ENCODE results near the gene LRRC37B.
"Not testable (repeated sequence)": the region's sequence is repeated elsewhere in the genome, so short reads cannot be mapped to it uniquely, and the experiment has no call there.

The LRRC37B gene

DNA sequence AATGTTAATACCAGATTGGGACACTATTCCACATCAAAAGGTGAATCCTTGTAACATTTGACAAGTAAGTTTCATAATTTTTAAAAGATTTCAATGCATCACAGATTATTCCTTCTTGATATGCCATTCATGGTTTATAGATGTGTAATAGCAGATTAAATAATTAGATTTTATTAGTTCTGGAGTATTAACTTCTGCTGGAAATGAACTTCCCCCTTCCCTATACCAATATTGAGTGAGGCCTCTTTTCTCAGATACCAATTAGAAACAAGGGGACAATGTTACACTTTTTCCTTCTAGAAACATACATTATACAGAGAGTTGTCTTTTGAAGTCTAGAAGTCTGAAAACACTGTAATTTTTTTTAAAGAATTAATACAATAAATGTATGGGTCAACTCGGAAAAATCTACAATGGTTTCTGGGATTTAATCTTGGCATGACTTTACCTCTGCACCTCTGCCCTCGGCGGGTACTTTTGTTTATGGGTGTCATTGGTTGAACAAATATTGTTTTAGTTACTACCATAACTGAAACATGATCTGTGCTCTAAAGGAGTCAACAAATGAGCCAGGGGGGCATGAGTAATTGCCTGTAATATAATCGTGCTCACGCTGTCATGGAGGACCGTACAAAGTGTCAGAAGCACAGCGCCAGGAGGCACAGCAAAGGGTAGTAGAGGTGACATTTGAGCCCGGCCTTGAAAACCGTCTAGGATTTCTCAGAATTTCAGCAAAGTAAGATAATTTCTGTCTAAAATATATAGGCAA, 8.2 kb downstream of the LRRC37B start:
- no peaks in the 10 kb centered on the region for H3K4me1 ChIP-seq (ENCODE audit: control insufficient read depth, insufficient read depth, low read length)
- H3K36me3 ChIP-seq (ENCODE audit: control insufficient read depth, insufficient read depth, low read length) = no peaks in the 10 kb centered on the region
- H3K9me3 ChIP-seq (ENCODE audit: control insufficient read depth, insufficient read depth, low read length) = no peaks in the 10 kb centered on the region
- no peaks in the 10 kb centered on the region for H3K27me3 ChIP-seq (ENCODE audit: control insufficient read depth, insufficient read depth, low read length)
- H3K4me3 ChIP-seq (ENCODE audit: low read depth, low read length) = no peak overlapping the region
- H3K9ac ChIP-seq (ENCODE audit: low read depth, low read length) = no peak overlapping the region

DNA sequence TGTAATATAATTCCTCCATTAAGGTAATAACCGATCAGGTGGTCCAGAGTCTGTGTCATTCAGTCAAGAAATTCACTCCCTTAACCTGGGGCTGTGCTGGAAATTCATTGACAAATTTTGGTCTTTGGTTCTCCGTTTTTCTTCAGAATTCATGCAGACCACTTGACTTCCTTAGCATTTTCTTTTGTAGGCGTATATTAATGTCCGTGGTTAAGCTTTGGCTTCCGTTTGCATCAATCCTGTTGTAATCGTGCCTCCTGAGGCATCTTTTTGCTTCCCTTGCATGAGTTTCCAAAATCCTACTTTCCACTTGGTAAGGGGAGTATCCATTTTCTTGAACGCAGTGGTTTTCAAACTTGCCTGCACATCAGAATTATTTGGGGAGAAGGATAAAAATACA, 9.0 kb downstream of the LRRC37B start:
- Histone ChIP-seq H3K4me1 (ENCODE audit: control insufficient read depth, insufficient read depth, low read length) (no peaks in the 10 kb centered on the region), H3K9ac (ENCODE audit: low read depth, low read length) (no peak overlapping the region), H3K27me3 (ENCODE audit: control insufficient read depth, insufficient read depth, low read length) (no peaks in the 10 kb centered on the region), H3K9me3 (ENCODE audit: control insufficient read depth, insufficient read depth, low read length) (no peaks in the 10 kb centered on the region), H3K4me3 (ENCODE audit: low read depth, low read length) (no peak overlapping the region), H3K36me3 (ENCODE audit: control insufficient read depth, insufficient read depth, low read length) (no peaks in the 10 kb centered on the region)

DNA sequence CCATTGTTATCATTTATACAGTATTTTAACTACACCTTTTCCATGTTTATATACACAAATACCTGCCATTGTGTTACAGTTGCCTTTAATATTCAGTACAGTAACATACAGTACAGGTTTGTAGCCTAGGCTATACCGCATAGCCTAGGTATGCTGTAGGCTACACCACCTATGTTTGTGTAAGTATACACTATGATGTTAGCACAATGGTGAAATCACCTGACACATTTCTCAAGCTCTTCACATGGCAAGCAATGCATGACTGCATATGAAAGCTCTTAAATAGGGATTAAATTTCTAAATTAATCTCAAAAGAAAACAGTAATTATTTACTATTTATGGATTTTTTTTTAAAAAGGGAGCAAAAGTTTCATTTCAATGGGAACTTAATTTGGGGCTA, 12.0 kb downstream of the LRRC37B start:
- Histone ChIP-seq H3K4me3 (ENCODE audit: low read depth, low read length) (no peak overlapping the region), H3K4me1 (ENCODE audit: control insufficient read depth, insufficient read depth, low read length) (no peaks in the 10 kb centered on the region), H3K36me3 (ENCODE audit: control insufficient read depth, insufficient read depth, low read length) (peaks cover 4% of the 10 kb centered on the region), H3K27me3 (ENCODE audit: control insufficient read depth, insufficient read depth, low read length) (no peaks in the 10 kb centered on the region), H3K9me3 (ENCODE audit: control insufficient read depth, insufficient read depth, low read length) (no peaks in the 10 kb centered on the region), H3K9ac (ENCODE audit: low read depth, low read length) (no peak overlapping the region)

DNA sequence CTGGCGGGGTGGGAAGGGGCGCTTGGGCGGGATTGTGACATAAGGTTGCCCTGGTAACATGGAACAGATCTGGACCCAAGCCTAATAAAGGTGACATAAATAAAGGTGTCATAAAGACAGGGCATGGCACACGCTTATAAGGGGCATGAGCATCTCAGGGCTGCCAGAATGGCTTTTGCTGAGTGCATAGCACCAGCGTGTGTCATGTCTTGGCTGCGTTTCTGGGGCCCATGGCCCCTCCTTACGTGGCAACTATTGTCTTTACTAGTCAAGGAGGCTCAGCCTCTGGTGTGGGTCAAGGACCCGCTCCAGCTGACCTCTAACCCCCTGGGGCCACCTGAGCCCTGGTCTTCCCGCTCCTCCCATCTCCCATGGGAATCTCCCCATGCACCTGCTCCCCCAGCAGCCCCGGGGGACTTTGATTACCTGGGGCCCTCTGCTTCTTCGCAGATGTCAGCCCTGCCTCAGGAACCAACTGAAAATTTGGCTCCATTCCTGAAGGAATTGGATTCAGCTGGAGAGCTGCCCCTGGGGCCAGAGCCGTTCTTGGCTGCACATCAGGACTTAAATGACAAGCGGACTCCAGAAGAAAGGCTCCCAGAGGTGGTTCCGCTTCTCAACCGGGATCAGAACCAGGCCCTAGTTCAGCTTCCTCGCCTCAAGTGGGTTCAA, 13.9 kb downstream of the LRRC37B start:
- Histone ChIP-seq H3K36me3 (ENCODE audit: control insufficient read depth, insufficient read depth, low read length) (peaks cover 4% of the 10 kb centered on the region), H3K4me1 (ENCODE audit: control insufficient read depth, insufficient read depth, low read length) (no peaks in the 10 kb centered on the region), H3K9ac (ENCODE audit: low read depth, low read length) (no peak overlapping the region), H3K9me3 (ENCODE audit: control insufficient read depth, insufficient read depth, low read length) (no peaks in the 10 kb centered on the region), H3K4me3 (ENCODE audit: low read depth, low read length) (no peak overlapping the region), H3K27me3 (ENCODE audit: control insufficient read depth, insufficient read depth, low read length) (no peaks in the 10 kb centered on the region)

DNA sequence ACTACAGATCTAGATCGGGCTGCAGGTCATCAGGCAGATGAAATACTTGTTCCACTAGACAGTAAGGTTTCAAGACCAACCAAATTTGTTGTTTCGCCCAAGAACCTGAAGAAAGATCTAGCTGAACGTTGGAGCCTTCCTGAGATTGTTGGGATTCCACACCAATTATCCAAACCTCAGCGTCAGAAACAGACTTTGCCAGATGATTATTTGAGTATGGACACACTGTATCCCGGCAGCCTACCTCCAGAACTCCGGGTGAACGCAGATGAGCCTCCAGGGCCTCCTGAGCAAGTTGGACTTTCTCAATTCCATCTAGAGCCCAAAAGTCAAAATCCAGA, 14.4 kb downstream of the LRRC37B start:
- Histone ChIP-seq H3K9ac (ENCODE audit: low read depth, low read length) (no peak overlapping the region), H3K4me3 (ENCODE audit: low read depth, low read length) (no peak overlapping the region), H3K27me3 (ENCODE audit: control insufficient read depth, insufficient read depth, low read length) (no peaks in the 10 kb centered on the region), H3K9me3 (ENCODE audit: control insufficient read depth, insufficient read depth, low read length) (no peaks in the 10 kb centered on the region), H3K36me3 (ENCODE audit: control insufficient read depth, insufficient read depth, low read length) (peaks cover 4% of the 10 kb centered on the region), H3K4me1 (ENCODE audit: control insufficient read depth, insufficient read depth, low read length) (no peaks in the 10 kb centered on the region)

DNA sequence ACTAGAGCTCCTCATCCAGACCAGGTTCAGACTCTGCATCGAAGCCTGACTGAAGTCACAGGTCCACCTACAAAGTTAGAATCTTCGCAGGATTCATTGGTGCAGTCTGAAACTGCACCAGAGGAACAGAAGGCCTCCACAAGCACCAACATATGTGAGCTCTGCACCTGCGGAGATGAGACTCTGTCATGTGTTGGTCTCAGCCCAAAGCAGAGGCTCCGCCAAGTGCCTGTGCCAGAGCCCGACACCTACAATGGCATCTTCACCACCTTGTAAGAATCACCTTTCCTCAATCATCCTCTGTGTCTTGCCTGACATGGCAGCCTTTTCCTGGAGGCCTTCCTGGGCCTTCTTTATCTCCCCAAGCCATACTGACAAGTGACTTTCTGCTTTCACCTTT, 15.4 kb downstream of the LRRC37B start:
- H3K4me3 ChIP-seq (ENCODE audit: low read depth, low read length); H3K9ac ChIP-seq (ENCODE audit: low read depth, low read length); H3K27me3 ChIP-seq (ENCODE audit: control insufficient read depth, insufficient read depth, low read length); H3K9me3 ChIP-seq (ENCODE audit: control insufficient read depth, insufficient read depth, low read length); H3K4me1 ChIP-seq (ENCODE audit: control insufficient read depth, insufficient read depth, low read length); H3K36me3 ChIP-seq (ENCODE audit: control insufficient read depth, insufficient read depth, low read length): not testable (repeated sequence)

DNA sequence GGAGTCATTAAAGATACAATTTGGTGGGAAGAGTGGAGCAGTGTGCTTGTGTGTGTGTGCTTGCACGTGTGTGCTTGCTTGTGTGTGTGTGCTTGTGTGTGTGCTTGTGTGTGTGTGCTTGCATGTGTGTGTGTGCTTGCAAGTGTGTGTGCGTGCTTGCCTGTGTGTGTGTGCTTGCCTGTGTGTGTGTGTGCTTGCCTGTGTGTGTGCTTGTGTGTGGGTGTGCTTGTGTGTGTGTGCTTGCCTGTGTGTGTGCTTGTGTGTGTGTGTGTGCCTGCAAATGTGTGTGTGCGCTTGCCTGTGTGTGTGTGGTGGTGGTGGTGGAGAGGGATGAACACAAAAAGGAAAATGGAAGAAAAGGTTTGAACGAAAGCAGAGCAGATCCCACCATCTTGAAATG, 20.1 kb downstream of the LRRC37B start:
- not testable (repeated sequence) for H3K27me3 ChIP-seq (ENCODE audit: control insufficient read depth, insufficient read depth, low read length); H3K9ac ChIP-seq (ENCODE audit: low read depth, low read length); H3K4me1 ChIP-seq (ENCODE audit: control insufficient read depth, insufficient read depth, low read length); H3K36me3 ChIP-seq (ENCODE audit: control insufficient read depth, insufficient read depth, low read length); H3K4me3 ChIP-seq (ENCODE audit: low read depth, low read length); H3K9me3 ChIP-seq (ENCODE audit: control insufficient read depth, insufficient read depth, low read length)

DNA sequence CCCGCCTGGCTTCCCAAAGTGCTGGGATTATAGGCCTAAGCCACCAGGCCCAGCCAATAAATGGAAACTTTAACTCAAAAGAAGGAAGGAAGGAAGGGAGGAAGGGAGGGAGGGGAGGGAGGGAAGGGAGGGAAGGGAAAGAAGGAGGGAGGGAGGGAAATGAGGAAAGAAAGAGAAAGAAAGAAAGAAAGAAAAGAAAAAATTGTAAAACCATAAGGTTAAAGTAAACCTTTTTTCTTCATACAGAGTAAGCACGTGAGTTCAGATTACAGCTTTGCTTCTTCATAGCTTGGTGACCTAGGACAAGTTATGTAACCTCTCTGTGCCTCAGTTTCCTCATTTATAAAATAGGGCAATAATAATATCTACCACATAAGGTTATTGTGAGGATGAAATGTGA, 26.0 kb downstream of the LRRC37B start:
- Histone ChIP-seq H3K4me1 (ENCODE audit: control insufficient read depth, insufficient read depth, low read length) (no peaks in the 10 kb centered on the region), H3K9me3 (ENCODE audit: control insufficient read depth, insufficient read depth, low read length) (no peaks in the 10 kb centered on the region), H3K36me3 (ENCODE audit: control insufficient read depth, insufficient read depth, low read length) (peaks cover 6% of the 10 kb centered on the region), H3K9ac (ENCODE audit: low read depth, low read length) (no peak overlapping the region), H3K27me3 (ENCODE audit: control insufficient read depth, insufficient read depth, low read length) (no peaks in the 10 kb centered on the region), H3K4me3 (ENCODE audit: low read depth, low read length) (no peak overlapping the region)

DNA sequence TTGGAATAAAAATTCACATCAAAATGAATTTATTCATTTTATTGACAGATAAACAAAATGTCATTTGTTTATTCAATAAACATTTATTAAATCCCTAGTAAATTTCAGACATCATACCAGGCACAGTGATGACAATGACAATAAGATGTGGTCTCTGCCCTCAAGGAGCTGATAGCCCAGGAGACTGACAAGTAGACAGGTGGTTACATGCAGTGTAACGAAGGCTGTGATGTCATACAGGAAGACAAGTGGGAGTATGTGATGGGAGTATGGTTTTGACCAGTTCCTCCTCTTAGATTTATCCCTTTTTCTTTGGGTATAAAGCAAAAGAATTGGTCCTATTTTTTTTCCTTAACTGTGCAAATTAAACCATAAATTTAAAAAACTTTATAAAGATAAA, 26.6 kb downstream of the LRRC37B start:
- not testable (repeated sequence) for H3K27me3 ChIP-seq (ENCODE audit: control insufficient read depth, insufficient read depth, low read length)

DNA sequence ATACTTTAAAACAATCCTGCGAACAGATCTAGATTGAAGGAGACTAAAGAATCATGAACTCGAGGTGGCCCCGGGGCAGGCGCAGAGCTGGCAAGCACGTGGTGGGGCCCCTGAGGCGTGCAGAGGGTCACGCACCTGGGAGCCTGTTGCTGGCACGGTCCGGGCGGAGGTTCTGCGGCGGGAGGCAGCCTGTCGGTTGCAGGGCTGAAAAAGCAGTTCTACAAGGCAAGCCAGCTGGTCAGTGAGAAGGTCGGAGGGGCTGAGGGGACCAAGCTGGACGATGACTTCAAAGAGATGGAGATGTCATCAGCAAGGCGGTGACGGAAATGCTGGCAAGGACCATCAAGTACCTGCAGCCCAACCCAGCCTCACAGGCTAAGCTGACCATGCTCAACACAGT, 33.1 kb downstream of the LRRC37B start:
- H3K9ac ChIP-seq (ENCODE audit: low read depth, low read length); H3K9me3 ChIP-seq (ENCODE audit: control insufficient read depth, insufficient read depth, low read length); H3K4me1 ChIP-seq (ENCODE audit: control insufficient read depth, insufficient read depth, low read length); H3K27me3 ChIP-seq (ENCODE audit: control insufficient read depth, insufficient read depth, low read length); H3K4me3 ChIP-seq (ENCODE audit: low read depth, low read length): not testable (repeated sequence)
- peaks cover 10% of the 10 kb centered on the region for H3K36me3 ChIP-seq (ENCODE audit: control insufficient read depth, insufficient read depth, low read length)

More for the DNA sequence above, 26.6 kb downstream of the LRRC37B start:
- not testable (repeated sequence) for H3K4me1 ChIP-seq (ENCODE audit: control insufficient read depth, insufficient read depth, low read length); H3K9me3 ChIP-seq (ENCODE audit: control insufficient read depth, insufficient read depth, low read length); H3K36me3 ChIP-seq (ENCODE audit: control insufficient read depth, insufficient read depth, low read length); H3K4me3 ChIP-seq (ENCODE audit: low read depth, low read length); H3K9ac ChIP-seq (ENCODE audit: low read depth, low read length)

DNA sequence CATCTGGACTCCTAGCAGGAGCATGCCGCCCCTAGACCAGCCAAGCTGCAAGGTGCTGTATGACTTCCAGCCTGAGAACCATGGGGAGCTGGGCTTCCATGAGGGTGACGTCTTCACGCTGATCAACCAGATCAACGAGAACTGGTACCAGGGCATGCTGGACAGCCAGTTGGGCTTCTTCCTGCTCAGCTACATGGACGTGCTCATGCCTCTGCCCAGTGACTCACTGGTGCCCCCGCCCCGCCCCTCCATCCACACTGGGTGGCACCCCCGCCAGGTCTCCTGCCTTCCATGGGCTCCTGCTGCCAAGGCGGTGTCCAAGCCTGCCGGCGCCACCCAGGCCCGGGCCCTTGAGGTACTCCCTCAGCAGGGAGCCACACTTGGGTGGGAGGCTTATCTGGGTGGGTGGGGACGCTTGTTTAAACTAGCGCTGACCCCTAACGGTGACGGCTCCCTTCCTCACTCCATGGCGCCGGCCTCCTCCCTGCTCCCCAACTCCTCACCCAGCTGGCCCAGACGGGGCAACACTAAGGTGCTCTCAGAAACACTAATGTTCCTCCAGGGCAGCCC, 34.2 kb downstream of the LRRC37B start:
- H3K27me3 ChIP-seq (ENCODE audit: control insufficient read depth, insufficient read depth, low read length); H3K9ac ChIP-seq (ENCODE audit: low read depth, low read length); H3K36me3 ChIP-seq (ENCODE audit: control insufficient read depth, insufficient read depth, low read length); H3K4me1 ChIP-seq (ENCODE audit: control insufficient read depth, insufficient read depth, low read length); H3K4me3 ChIP-seq (ENCODE audit: low read depth, low read length); H3K9me3 ChIP-seq (ENCODE audit: control insufficient read depth, insufficient read depth, low read length): not testable (repeated sequence)

DNA sequence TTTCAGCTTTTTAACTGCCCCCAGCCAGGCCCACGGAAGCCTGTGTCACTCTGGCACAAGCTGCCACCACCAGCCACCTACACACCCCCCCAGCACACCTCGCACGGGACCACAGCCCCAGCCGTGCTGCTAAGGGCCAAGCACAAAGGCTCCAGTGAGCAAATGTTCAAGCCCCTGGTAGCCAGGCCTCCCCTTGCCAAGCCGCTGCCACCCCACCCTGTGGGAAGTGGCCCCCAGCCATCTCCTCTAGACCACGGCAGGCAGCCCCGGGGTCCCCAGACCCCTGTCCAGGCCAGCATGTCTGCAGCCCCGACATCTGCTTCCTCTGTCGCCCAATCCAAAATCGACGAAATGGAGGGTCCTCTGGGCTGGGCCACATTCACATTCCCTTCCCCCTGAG, 35.1 kb downstream of the LRRC37B start:
- H3K4me3 ChIP-seq (ENCODE audit: low read depth, low read length); H3K4me1 ChIP-seq (ENCODE audit: control insufficient read depth, insufficient read depth, low read length); H3K27me3 ChIP-seq (ENCODE audit: control insufficient read depth, insufficient read depth, low read length); H3K9ac ChIP-seq (ENCODE audit: low read depth, low read length); H3K9me3 ChIP-seq (ENCODE audit: control insufficient read depth, insufficient read depth, low read length); H3K36me3 ChIP-seq (ENCODE audit: control insufficient read depth, insufficient read depth, low read length): not testable (repeated sequence)
